GM18909 (cell line): Measurements from ENCODE around the gene ZNF263.
"Not testable (repeated sequence)": the region's sequence is repeated elsewhere in the genome, so short reads cannot be mapped to it uniquely, and the experiment has no call there.

Source experiments
- ATAC-seq: cut with Tn5 transposase; IDR thresholded peaks from one replicate; pipeline ENCODE4 v1.9.1; 2021; ENCODE audit warnings: mild to moderate bottlenecking; ENCODE audit not compliant: unreplicated experiment, poor library complexity

Gene ZNF263

DNA sequence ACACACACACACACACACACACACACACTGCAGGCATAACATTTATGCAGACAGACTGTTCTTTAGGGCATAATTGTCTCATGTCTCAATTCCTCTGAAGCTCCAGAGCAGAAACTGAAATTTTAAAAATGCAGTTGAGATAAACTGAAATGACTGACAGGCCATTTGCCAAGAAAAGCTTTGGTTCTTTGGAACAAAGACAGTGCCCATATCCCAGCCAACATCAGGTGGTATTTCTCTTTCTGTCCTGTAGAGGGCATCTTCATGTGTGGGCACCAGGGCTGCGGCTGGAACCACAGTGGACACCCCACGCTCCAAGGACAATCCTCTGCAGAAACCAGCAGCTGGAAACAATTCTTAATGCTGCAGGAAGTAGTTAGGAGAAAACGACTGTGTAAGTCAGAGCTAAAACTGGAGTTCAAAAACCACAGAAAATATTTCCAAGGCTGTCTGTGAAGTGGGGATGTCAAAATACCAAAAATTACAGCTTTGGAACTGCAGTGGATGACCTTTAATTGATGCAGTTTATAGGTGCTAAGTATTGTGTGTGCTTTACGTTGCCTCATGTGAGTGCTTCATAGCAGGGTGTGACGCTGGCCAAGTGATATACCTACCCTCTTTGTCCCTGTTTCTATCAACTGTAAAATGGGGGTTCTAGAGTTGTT is 16.3 kb upstream of the ZNF263 start:
- no peak for ATAC-seq

DNA sequence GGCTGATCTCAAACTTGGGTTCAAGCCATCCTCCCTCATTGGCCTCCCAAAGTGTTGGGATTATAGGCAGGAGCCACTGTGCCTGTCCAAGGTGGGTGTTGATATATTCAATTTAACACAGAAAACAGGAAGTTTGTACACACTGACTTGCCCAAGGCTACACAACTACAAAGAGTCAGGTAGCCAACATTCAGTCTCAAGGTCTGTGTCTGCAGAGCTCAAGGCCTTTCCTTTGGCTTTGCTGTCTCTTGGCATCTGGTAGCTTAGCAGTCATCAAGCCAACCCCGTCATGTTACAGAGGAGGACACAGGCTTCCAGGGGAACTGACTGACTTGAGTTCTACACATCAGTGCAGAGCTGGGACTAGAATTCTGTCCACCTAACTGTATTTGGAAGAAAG is 15.0 kb upstream of the ZNF263 start:
- ATAC-seq = no peak

DNA sequence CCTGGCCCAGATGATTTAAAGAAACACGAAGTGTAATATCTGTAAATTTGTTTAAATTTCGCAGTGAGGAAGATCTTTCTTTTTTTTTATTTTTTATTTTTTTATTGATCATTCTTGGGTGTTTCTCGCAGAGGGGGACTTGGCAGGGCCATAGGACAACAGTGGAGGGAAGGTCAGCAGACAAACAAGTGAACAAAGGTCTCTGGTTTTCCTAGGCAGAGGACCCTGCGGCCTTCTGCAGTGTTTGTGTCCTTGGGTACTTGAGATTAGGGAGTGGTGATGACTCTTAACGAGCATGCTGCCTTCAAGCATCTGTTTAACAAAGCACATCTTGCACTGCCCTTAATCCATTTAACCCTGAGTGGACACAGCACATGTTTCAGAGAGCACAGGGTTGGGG is 12.6 kb upstream of the ZNF263 start:
- not testable (repeated sequence) for ATAC-seq

DNA sequence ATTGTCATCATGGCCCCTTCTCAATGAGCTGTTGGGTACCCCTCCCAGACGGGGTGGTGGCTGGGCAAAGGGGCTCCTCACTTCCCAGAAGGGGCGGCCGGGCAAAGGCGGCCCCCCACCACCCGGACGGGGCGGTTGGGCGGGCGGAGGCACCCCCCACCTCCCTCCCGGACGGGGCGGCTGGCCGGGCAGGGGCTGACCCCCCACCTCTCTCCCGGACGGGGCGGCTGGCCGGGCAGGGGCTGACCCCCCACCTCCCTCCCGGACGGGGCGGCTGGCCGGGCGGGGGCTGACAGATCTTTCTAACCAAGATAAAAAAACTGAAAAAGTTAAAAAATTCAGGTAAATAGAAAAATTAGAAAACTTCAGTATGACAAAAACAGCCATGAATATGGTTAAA is 12.0 kb upstream of the ZNF263 start:
- ATAC-seq = not testable (repeated sequence)

DNA sequence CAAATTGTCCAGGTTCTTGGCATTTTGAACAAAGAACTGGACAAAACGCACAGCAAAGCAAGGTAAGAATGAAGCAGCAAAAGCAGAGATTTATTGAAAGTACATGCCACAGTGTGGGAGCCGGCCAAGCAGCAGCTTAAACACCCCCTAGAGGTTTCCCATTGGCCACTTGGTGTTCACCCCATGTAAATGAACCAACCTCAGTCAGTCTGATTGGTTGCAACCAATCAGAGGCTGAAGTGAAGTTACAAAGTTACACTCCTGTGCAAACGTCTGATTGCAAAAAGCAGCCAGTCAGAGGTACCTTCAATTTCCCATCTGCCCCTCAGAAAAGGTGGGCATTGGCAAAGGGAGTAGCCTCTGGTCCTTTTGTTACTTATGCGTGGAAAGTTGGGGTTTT is 8.8 kb upstream of the ZNF263 start:
- ATAC-seq = no peak

DNA sequence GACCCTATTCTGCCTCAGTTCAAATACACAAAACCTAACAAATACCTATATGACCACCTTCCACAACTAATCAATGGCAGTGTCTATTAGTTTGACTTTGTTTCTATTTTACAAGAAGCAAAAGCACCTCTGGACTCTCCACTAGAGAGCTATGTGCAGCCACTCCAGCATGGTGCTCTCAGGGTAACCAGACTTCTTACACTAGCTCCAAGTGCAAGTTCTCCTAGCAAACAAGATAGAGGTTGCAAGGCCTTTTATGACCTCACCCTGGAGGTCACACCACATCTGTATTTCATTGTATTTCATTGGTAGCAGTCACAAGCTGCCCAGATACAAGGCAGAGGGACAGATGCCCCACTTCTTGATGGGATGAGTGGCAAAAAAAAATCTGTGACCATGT is 8.3 kb upstream of the ZNF263 start:
- no peak for ATAC-seq

DNA sequence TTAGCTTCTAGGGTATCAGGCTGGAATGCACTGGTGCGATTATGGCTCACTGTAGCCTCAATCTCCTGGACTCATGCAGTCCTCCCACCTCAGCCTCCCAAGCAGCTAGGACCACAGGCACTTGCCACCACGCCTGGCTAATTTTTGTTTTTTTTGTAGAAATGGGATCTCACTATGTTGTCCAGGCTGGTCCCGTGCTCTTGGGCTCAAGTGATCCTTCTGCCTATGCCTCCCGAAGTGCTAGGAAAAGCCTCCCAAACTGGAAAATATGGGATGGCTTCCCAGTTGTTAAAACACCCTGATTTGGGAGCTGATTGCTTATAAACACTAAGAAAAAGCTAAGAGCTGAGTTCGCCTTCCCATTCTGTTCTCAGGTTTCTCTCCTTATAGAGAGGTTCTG is 6.6 kb upstream of the ZNF263 start:
- ATAC-seq = no peak

DNA sequence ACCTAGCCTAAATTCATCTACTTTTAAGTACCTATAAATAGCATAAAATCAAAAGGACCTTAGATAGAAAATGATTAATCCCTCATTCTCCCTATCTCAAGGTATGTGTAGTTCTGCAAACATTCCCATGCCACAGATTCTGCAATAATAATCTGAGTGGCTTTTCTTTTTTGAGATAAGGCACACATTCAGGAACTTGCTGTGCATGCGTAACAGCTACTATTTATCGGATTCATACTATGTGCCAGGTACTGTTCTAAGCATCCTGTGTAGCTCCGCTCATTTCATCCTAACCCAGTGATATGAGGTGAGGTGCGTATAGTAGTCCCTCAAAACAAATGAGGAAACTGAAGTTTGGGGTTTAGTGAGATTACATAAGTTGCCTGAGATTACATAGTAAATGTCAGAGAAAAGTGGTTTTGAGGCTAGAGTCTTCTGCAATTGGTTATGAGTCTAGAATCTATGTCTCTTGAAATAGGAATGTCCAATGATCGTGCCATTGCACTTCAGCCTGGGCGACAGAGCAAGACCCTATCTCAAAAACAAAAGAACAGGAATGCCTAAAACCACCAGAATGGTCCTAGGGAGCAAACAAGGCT is 2.0 kb upstream of the ZNF263 start:
- ATAC-seq = no peak

DNA sequence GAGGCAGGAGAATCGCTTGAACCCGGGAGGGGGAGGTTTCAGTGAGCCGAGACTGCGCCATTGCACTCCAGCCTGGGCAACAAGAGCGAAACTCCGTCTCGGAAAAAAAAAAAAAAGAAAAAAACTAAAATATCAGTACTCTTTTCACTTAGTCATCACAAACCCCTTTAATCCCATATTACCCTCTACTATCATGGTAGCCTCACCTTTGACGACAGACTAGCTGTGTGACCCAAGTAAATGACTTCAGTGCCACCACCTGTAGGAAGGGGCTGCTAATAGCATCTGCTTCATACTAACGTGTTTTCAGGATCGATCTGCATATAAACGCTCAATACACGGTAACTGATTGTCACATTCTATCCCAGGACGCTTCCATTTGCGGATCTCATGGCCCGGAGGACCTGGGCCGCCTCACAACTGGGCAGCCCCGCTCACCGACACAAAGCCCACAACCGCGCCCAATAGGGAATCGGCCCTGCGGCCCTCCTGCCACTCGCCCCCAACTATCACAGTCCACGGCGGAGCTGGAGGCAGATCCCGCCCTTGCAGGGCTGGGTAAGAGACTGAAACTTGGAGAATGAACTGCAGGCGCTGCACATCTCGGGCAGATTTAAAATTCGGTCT is 1.1 kb upstream of the ZNF263 start:
- ATAC-seq = peak; percentile 34

DNA sequence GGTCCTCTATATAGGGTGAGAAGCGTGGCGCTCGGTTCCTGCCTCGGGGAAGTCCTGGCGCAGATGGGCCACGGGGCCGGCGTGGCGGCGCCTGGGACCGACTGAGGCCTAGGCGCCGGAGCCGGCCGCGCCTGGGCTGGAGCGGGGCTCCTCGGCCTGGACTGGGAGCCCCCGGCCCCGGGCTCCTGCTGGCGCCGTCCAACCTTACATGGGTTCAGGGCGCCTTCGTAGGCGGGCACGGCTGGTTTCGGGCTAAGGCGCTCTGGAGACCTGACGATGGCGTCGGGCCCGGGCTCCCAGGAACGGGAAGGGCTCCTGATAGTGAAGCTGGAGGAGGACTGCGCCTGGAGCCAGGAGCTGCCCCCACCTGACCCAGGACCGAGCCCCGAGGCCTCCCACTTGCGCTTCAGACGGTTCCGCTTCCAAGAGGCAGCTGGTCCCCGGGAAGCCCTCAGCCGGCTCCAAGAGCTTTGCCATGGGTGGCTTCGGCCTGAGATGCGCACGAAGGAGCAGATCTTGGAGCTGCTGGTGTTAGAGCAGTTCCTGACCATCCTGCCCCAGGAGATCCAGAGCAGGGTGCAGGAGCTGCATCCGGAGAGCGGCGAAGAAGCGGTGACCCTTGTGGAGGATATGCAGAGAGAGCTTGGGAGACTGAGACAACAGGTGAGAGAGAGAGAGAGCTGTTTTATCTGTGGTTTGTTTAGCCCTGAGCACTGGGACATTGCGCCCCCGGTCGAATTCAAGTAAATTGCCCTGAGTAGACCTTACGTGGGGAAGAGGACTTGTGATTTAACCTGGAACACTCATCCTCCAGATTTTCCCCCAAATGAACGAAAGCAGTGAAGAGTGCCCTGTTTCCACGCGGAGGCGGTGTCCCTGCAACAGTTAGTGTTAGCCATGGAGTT is 504 bp downstream of the ZNF263 start:
- ATAC-seq = peak; percentile 3

DNA sequence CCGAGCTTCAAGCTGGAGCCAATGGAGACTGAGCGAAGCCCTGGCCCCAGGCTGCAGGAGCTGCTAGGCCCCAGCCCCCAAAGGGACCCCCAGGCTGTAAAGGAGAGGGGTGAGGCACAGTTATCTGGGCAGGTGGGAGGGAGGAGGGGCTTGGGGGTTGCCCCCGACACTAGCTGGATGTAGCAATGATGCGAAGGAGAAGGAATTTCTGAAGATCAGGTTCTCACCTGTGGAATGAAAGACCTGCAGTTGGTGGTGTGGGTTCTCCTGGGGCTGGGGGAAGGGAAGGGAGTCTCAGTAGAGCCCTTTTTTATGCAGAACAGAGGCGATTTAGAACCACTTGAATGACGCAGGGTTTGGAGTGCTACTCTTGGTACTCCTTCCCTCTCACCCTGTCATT is 1.8 kb downstream of the ZNF263 start:
- ATAC-seq = no peak

DNA sequence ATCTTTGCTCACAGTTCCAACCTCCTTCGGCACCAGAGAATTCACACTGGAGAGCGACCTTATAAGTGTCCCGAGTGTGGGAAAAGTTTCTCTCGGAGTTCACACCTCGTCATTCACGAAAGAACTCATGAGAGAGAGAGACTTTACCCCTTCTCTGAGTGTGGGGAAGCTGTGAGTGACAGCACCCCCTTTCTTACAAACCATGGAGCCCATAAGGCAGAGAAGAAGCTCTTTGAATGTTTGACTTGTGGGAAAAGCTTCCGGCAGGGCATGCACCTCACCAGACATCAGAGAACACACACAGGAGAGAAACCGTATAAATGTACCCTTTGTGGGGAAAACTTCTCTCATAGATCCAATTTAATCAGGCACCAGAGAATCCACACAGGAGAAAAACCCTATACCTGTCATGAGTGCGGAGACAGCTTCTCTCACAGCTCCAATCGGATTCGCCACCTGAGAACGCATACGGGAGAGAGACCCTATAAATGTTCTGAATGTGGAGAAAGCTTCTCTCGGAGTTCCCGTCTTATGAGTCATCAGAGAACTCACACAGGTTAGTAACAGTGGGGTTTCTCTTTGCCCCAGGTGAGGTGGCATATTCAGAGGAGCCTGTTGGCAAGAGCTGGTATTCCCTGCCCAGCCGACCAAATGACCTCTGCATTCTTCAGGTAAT is 6.8 kb downstream of the ZNF263 start:
- no peak for ATAC-seq

DNA sequence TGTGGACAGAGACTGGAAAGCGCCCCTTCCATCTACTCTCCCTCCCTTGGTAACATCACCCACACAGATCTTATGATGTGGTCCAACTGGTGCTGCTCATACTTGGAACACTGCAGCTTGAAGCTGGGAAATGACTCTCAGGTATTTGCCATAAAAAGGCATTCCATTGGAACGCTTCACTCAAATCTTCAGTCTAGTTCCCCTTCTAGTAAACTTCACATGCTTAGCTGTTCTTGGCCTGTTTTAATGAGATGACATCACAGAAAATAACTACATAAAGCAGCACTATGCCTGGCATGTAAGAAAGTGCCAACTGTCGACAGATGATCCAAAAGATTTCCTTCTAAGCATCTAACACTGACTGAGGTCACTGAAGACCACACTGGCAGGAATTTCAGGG is 9.3 kb downstream of the ZNF263 start:
- no peak for ATAC-seq

DNA sequence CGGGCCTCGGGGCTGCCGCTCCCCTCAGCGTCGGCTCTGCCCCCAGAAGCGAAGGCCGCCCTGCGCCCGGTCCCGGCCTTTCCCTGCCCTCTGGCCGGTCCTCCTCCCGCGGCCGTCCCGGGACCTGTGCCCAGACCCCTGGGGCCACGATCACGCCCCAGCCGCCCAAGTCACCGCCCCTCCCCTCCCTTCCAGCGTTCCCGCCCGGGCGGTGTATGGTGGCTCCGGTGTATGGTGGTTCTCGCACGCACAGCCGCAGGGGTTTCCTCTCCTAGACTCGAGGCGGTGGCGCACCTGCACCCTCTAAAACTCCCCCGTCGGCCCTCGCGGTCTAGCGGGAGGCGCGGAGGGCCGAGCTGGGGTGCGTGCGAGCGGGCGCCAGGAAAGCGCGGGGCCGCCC is 11.9 kb downstream of the ZNF263 start:
- no peak for ATAC-seq

DNA sequence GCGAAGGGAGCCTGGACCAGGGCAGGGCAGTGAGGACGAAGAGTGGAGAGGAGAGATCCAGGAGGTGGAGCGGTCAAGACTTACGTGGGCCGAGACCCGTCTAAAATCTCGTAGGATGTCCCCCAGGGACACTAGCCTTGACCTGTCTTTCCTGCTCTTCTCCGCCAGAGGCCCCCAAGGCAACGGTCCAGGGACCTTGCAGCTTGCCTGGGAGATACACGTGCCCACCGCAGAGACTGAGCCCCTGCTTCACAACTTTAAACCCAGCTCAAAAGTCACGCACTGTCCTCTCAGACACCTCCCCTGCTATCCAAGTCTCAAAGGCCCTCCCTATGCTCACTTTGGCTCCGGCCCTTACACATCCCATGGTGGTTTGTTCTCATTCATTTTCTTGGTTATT is 12.5 kb downstream of the ZNF263 start:
- no peak for ATAC-seq

DNA sequence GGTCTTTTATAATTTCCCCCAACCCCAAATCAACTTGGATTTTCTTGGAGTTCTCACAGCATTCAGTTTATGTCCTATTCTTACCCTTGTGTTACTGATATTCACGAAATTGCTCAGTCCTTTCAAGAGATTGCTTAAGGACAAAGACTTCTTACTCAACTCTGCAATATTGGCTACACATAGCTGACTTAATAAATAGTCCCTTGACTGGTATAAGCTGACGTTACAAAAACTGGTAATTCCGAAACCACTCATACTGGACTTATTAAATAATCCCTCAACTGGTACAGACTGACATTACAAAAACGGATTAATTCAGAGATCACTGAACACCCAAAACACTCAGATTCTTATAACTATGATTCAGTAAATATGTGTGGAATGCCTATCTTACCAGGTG is 21.1 kb downstream of the ZNF263 start:
- no peak for ATAC-seq

DNA sequence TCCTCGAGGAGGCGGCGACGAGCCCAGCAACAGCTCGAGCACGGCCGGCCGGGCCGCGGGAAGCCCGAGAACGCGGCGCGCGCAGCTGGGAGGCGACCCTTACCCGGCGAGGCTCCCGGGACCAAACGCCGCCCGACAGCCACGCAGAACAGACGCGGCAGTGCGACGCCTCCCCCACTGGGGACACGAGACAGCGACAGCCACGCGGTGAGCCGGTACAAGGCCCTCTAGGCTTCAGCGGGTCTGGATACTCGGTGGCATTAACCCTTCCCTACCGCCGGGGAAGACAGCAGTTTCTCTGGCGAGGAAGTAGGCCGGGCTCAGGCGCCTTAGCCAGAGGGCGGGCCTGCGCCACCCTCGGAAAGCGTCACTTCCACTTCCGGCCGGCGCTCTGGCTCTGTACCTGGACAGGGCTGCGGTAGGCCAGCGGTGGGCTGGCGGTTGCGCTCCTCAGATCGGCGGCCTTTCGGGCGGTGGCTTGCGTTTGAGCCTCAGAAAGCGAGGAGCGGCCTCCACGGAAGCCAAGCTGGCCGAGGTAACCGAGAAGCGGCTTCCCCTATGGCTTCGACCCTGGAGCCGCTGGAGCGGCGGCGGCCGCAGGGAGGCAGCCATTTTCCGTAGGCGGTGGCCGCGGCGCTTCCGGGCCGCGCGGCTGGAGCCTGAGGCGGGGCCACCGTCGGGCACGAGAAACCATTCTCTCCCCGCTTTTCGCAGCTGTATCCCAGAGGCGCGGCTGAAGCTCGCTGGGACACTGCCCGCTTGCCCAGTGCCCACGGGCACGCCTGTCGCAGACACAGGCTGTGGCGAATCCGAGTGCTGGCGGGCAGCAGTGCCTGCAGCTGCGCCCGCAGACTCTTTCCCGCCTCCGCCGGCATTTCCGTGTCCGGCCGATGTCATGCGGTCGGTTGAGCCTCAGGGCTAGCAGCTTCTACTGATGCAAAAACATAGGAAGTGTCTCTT is 22.1 kb downstream of the ZNF263 start, which contains the start of the genes TIGD7 and ZNF75A:
Gene TIGD7, minus strand, starts transcription at position 322 of the 960 bp plus-strand sequence. CDS start 4,816 bp downstream, outside the sequence.
Gene ZNF75A, plus strand, starts transcription at position 389 of the 960 bp plus-strand sequence. CDS start 2,932 bp downstream, outside the sequence.
- ATAC-seq = peak; percentile 95

DNA sequence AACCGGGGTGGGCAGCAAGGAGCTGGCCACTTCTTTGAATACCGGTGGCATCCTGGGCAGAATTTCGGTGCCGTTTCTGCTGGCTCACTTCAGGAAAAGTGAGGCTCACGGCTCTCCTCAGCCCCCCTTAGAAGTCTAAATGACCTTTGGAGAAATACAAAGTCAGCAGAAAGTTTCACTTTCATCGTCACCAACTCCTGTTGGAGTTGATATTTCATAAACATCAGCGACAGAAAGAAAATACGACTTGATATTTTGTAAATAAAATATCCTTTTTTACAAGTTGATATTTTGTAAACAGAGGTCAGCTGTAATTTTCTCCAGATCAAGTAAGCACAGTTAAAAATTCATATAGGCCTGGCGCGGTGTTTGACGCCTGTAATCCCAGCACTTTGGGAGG is 22.8 kb downstream of the ZNF263 start:
- ATAC-seq = no peak

DNA sequence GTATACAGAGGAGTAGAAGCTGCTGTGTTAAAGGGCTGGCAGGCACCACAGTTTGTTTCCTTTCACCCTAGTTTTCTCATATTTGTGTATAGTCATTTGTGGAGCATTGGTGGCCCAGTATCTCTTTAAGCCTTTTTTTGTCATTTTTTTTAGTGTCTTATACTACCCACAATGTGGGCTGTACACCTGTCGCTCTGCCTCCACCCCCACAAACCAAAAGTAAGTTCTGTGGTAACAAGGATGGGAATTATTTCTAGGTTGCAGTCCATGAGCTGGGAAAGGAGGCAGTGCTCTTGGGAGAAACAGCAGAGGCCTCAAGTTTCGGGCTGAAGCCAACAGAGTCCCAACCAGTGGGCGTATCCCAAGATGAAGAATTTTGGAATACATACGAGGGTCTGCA is 28.2 kb downstream of the ZNF263 start:
- no peak for ATAC-seq
